GM19395 (cell line): Measurements from ENCODE around the gene SLC27A5.
A peak's percentile ranks its signal among the peaks of the same experiment; 100 is the strongest.
"Not testable (repeated sequence)": the region's sequence is repeated elsewhere in the genome, so short reads cannot be mapped to it uniquely, and the experiment has no call there.

Experiments
- ATAC-seq: cut with Tn5 transposase; IDR thresholded peaks from one replicate; pipeline ENCODE4 v1.9.1; 2021; ENCODE audit warnings: mild to moderate bottlenecking, moderate library complexity; ENCODE audit not compliant: unreplicated experiment

Gene SLC27A5

GRCh38 chr19:58499021-58499927, 12.5 kb downstream of the SLC27A5 start:
- peak; percentile 92 for ATAC-seq

- no peak for ATAC-seq
Observed at GRCh38 chr19:58498316-58499020, 13.3 kb downstream of the SLC27A5 start.

GRCh38 chr19:58497634-58498170, 14.1 kb downstream of the SLC27A5 start:
- ATAC-seq, result no peak

- no peak for ATAC-seq
Observed at GRCh38 chr19:58492265-58492664, 19.5 kb downstream of the SLC27A5 start.

GRCh38 chr19:58491393-58491792, 20.4 kb downstream of the SLC27A5 start:
- ATAC-seq, result no peak

- ATAC-seq, result not testable (repeated sequence)
Observed at GRCh38 chr19:58484349-58484748, 27.4 kb downstream of the SLC27A5 start.

- ATAC-seq, result no peak
Observed at GRCh38 chr19:58483776-58484175, 28.0 kb downstream of the SLC27A5 start.

- ATAC-seq, result no peak
Observed at GRCh38 chr19:58482372-58482771, 29.4 kb downstream of the SLC27A5 start.

- no peak for ATAC-seq
Observed at GRCh38 chr19:58480831-58481230, 31.0 kb downstream of the SLC27A5 start.

- ATAC-seq, result no peak
Observed at GRCh38 chr19:58480481-58480830, 31.3 kb downstream of the SLC27A5 start.

GRCh38 chr19:58479736-58480480, 31.9 kb downstream of the SLC27A5 start:
- ATAC-seq, result no peak

- no peak for ATAC-seq
Observed at GRCh38 chr19:58479303-58479702, 32.5 kb downstream of the SLC27A5 start.

GRCh38 chr19:58477871-58478270, 33.9 kb downstream of the SLC27A5 start:
- ATAC-seq, result no peak

GRCh38 chr19:58477130-58477529, 34.7 kb downstream of the SLC27A5 start:
- ATAC-seq, result no peak

GRCh38 chr19:58476498-58477015, 35.2 kb downstream of the SLC27A5 start:
- ATAC-seq, result peak; percentile 1

GRCh38 chr19:58475714-58476497, 35.9 kb downstream of the SLC27A5 start, which contains the start of gene ZNF446:
ZNF446 (plus strand) TSS chr19:58476352; CDS start chr19:58477219, 867 bp downstream.
- ATAC-seq, result peak; percentile 89

- peak; percentile 18 for ATAC-seq
Observed at GRCh38 chr19:58474997-58475713, 36.6 kb downstream of the SLC27A5 start.

GRCh38 chr19:58474291-58474996, 37.3 kb downstream of the SLC27A5 start:
- ATAC-seq, result no peak

GRCh38 chr19:58473775-58474174, 38.0 kb downstream of the SLC27A5 start:
- no peak for ATAC-seq
